SK-N-MC (cell line): ENCODE measurements around the gene TMEM140.

Experiments used
- EZH2 ChIP-seq: fragments of 200-600 bp; sonication (generic); IDR thresholded peaks from one replicate; pipeline ENCODE4 v1.6.1; 2017; ENCODE audit warnings: antibody characterized with exemption
- POLR2AphosphoS5 ChIP-seq: IDR thresholded peaks from 2 replicates; pipeline ENCODE4 v1.6.1; 2012; ENCODE audit warnings: mild to moderate bottlenecking, low read depth, low read length, borderline replicate concordance

GRCh38 chr7:135201350-135201749 is 53.5 kb downstream of the TMEM140 start:
- TF ChIP-seq POLR2AphosphoS5 (no peak), EZH2 (no peak)
